ENCODE data around the gene KCNQ5.

KCNQ5 gene

GRCh38 chr6:73078908-73079610, 457.2 kb downstream of the KCNQ5 start:
- Histone ChIP-seq H3K27me3 (ENCODE audit: control insufficient read depth, insufficient read depth, low read length) (no peaks in the 10 kb centered on the region), H3K9me3 (ENCODE audit: control insufficient read depth, insufficient read depth, low read length) (no peaks in the 10 kb centered on the region), H3K36me3 (ENCODE audit: control insufficient read depth, insufficient read depth, low read length) (no peaks in the 10 kb centered on the region), H3K4me1 (ENCODE audit: control insufficient read depth, insufficient read depth, low read length) (peaks cover 39% of the 10 kb centered on the region), H3K9ac (ENCODE audit: low read depth, low read length) (no peak overlapping the region), H3K27ac (ENCODE audit: low read depth, low read length) (no peak overlapping the region), H3K4me3 (ENCODE audit: low read depth, low read length) (no peak overlapping the region)

DNA sequence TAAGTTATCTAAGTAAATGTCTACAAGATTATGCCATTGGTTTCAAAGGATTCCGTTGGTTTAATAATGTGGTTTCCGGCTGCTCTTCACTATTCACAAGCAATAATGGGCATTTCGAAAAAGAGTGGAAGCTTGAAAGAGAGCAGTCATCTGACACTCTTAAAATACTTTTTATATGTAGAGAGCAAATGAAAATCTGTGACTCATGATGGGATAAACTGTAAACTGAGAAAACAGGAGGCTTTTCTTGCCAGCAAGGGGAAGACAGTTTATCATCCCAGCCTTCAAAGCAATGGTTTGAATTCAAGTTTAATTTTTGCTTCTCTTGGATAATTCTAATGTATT, 457.7 kb downstream of the KCNQ5 start:
- Histone ChIP-seq H3K9ac (ENCODE audit: low read depth, low read length) (no peak overlapping the region), H3K9me3 (ENCODE audit: control insufficient read depth, insufficient read depth, low read length) (no peaks in the 10 kb centered on the region), H3K36me3 (ENCODE audit: control insufficient read depth, insufficient read depth, low read length) (no peaks in the 10 kb centered on the region), H3K4me1 (ENCODE audit: control insufficient read depth, insufficient read depth, low read length) (peaks cover 39% of the 10 kb centered on the region), H3K27ac (ENCODE audit: low read depth, low read length) (no peak overlapping the region), H3K4me3 (ENCODE audit: low read depth, low read length) (no peak overlapping the region), H3K27me3 (ENCODE audit: control insufficient read depth, insufficient read depth, low read length) (no peaks in the 10 kb centered on the region)

GRCh38 chr6:73079978-73080377, 458.1 kb downstream of the KCNQ5 start:
- Histone ChIP-seq H3K4me1 (ENCODE audit: control insufficient read depth, insufficient read depth, low read length) (peaks cover 43% of the 10 kb centered on the region), H3K36me3 (ENCODE audit: control insufficient read depth, insufficient read depth, low read length) (no peaks in the 10 kb centered on the region), H3K27ac (ENCODE audit: low read depth, low read length) (no peak overlapping the region)

GRCh38 chr6:73081955-73082354, 460.1 kb downstream of the KCNQ5 start:
- peaks cover 44% of the 10 kb centered on the region for H3K4me1 ChIP-seq (ENCODE audit: control insufficient read depth, insufficient read depth, low read length)
- no peaks in the 10 kb centered on the region for H3K36me3 ChIP-seq (ENCODE audit: control insufficient read depth, insufficient read depth, low read length)
- H3K9ac ChIP-seq (ENCODE audit: low read depth, low read length) = no peak overlapping the region
- no peaks in the 10 kb centered on the region for H3K9me3 ChIP-seq (ENCODE audit: control insufficient read depth, insufficient read depth, low read length)
- no peaks in the 10 kb centered on the region for H3K27me3 ChIP-seq (ENCODE audit: control insufficient read depth, insufficient read depth, low read length)
- no peak overlapping the region for H3K27ac ChIP-seq (ENCODE audit: low read depth, low read length)
- H3K4me3 ChIP-seq (ENCODE audit: low read depth, low read length) = no peak overlapping the region

More at GRCh38 chr6:73079978-73080377, 458.1 kb downstream of the KCNQ5 start:
- Histone ChIP-seq H3K4me3 (ENCODE audit: low read depth, low read length) (no peak overlapping the region), H3K9ac (ENCODE audit: low read depth, low read length) (no peak overlapping the region), H3K27me3 (ENCODE audit: control insufficient read depth, insufficient read depth, low read length) (no peaks in the 10 kb centered on the region), H3K9me3 (ENCODE audit: control insufficient read depth, insufficient read depth, low read length) (no peaks in the 10 kb centered on the region)

DNA sequence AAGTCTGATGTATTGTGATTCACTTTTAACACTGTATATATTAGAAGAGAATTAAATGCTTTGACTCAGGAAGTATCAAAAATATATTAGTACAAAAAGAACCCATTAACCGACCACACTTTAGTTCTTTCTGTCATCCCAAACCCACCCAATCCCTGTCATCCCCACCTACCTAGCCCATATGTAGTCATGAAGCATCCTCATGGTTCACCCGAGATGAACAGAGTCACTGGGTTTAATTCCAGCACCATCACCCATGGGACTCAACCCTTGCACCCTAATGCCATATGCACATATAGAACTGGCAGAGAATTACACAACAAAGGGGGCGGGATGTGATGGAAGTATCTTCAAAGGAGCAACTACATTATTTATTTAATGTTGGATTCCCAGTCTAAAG, 462.0 kb downstream of the KCNQ5 start:
- no peak overlapping the region for H3K9ac ChIP-seq (ENCODE audit: low read depth, low read length)
- H3K36me3 ChIP-seq (ENCODE audit: control insufficient read depth, insufficient read depth, low read length) = no peaks in the 10 kb centered on the region
- no peak overlapping the region for H3K27ac ChIP-seq (ENCODE audit: low read depth, low read length)
- no peaks in the 10 kb centered on the region for H3K9me3 ChIP-seq (ENCODE audit: control insufficient read depth, insufficient read depth, low read length)
- peaks cover 30% of the 10 kb centered on the region for H3K4me1 ChIP-seq (ENCODE audit: control insufficient read depth, insufficient read depth, low read length)
- no peak overlapping the region for H3K4me3 ChIP-seq (ENCODE audit: low read depth, low read length)
- H3K27me3 ChIP-seq (ENCODE audit: control insufficient read depth, insufficient read depth, low read length) = no peaks in the 10 kb centered on the region

DNA sequence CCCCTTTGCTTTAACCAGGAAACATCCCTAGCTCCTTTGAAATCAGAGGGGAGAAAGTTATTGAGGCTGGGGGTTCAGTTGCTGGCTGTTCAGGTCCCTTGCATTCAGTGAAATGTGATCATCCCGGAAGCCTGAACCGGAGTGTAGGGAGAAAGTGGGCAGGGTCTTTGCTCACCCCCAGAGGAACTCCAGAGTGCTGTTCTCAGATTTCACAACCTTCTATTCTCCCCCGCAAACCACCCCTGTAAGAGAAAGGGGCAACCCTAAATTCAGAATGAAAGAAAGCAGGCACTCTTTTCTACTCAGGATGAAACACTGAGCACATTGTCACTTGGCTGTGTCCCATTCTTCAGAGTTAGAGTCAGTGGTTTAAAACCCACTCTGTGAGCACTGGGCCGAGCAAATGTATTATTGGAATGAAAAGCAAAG, 463.6 kb downstream of the KCNQ5 start:
- H3K4me1 ChIP-seq (ENCODE audit: control insufficient read depth, insufficient read depth, low read length) = peaks cover 25% of the 10 kb centered on the region
- H3K9ac ChIP-seq (ENCODE audit: low read depth, low read length) = no peak overlapping the region
- H3K36me3 ChIP-seq (ENCODE audit: control insufficient read depth, insufficient read depth, low read length) = no peaks in the 10 kb centered on the region
- H3K27ac ChIP-seq (ENCODE audit: low read depth, low read length) = peak overlapping the region; percentile 18
- no peaks in the 10 kb centered on the region for H3K9me3 ChIP-seq (ENCODE audit: control insufficient read depth, insufficient read depth, low read length)
- no peaks in the 10 kb centered on the region for H3K27me3 ChIP-seq (ENCODE audit: control insufficient read depth, insufficient read depth, low read length)
- no peak overlapping the region for H3K4me3 ChIP-seq (ENCODE audit: low read depth, low read length)

DNA sequence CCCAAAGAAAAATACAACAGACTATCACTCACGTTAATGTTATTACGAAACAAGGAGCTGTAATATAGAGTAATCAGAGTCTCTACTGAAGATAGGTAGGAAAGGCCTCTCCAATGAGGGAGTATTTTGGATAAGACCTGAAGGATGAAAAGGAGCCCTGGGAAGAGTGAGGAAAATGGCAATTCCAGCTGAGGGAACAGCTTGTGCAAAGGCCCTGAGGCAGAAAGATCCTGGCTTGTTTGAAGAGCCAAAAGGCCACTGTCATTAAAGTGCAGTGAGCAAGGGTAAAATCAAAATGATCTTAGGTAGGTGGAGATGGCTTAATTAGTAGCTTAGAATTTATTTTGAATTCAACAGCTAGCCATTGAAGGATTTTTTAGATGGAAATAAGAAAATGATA, 464.9 kb downstream of the KCNQ5 start:
- Histone ChIP-seq H3K4me3 (ENCODE audit: low read depth, low read length) (no peak overlapping the region), H3K36me3 (ENCODE audit: control insufficient read depth, insufficient read depth, low read length) (no peaks in the 10 kb centered on the region), H3K27ac (ENCODE audit: low read depth, low read length) (no peak overlapping the region), H3K9me3 (ENCODE audit: control insufficient read depth, insufficient read depth, low read length) (no peaks in the 10 kb centered on the region), H3K9ac (ENCODE audit: low read depth, low read length) (no peak overlapping the region), H3K27me3 (ENCODE audit: control insufficient read depth, insufficient read depth, low read length) (no peaks in the 10 kb centered on the region), H3K4me1 (ENCODE audit: control insufficient read depth, insufficient read depth, low read length) (peaks cover 25% of the 10 kb centered on the region)

DNA sequence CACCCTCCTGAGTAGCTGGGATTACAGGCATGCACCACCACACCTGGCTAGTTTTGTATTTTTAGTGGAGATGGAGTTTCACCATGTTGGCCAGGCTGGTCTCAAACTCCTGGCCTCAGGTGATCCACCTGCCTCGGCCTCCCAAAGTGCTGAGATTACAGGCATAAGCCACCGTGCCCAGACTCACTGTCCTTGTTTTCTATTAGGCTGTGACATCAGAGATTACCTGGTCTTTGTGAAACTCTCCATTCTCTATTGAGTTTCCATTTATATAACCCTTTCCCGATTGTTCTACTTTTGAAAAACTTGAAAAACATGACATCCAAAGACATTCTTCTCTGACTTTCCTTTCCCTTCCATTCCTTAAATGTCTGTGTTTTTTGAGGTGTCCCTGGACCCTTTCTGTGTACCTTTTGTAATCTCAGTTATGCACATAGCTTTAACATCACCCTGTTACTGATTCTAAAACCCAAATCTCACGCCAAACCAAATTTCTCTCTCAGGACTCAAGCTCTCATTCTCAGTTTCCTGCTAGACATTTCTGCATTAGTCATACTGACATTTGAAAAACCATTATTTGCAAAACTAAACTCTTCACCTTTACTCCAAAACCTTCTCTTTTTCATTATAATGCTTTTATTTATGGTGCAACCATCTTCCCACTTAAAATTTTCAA, 466.4 kb downstream of the KCNQ5 start:
- H3K4me1 ChIP-seq (ENCODE audit: control insufficient read depth, insufficient read depth, low read length) = peaks cover 16% of the 10 kb centered on the region
- no peak overlapping the region for H3K4me3 ChIP-seq (ENCODE audit: low read depth, low read length)
- no peak overlapping the region for H3K9ac ChIP-seq (ENCODE audit: low read depth, low read length)
- H3K27ac ChIP-seq (ENCODE audit: low read depth, low read length) = no peak overlapping the region
- H3K27me3 ChIP-seq (ENCODE audit: control insufficient read depth, insufficient read depth, low read length) = no peaks in the 10 kb centered on the region
- no peaks in the 10 kb centered on the region for H3K36me3 ChIP-seq (ENCODE audit: control insufficient read depth, insufficient read depth, low read length)
- no peaks in the 10 kb centered on the region for H3K9me3 ChIP-seq (ENCODE audit: control insufficient read depth, insufficient read depth, low read length)

- no peak overlapping the region for H3K27ac ChIP-seq (ENCODE audit: low read depth, low read length)
- no peak overlapping the region for H3K9ac ChIP-seq (ENCODE audit: low read depth, low read length)
- no peaks in the 10 kb centered on the region for H3K36me3 ChIP-seq (ENCODE audit: control insufficient read depth, insufficient read depth, low read length)
- no peaks in the 10 kb centered on the region for H3K27me3 ChIP-seq (ENCODE audit: control insufficient read depth, insufficient read depth, low read length)
- no peak overlapping the region for H3K4me3 ChIP-seq (ENCODE audit: low read depth, low read length)
- no peaks in the 10 kb centered on the region for H3K4me1 ChIP-seq (ENCODE audit: control insufficient read depth, insufficient read depth, low read length)
- no peaks in the 10 kb centered on the region for H3K9me3 ChIP-seq (ENCODE audit: control insufficient read depth, insufficient read depth, low read length)
Observed at GRCh38 chr6:73104921-73105320, 483.1 kb downstream of the KCNQ5 start.

- Histone ChIP-seq H3K4me3 (ENCODE audit: low read depth, low read length) (no peak overlapping the region), H3K27me3 (ENCODE audit: control insufficient read depth, insufficient read depth, low read length) (no peaks in the 10 kb centered on the region), H3K9me3 (ENCODE audit: control insufficient read depth, insufficient read depth, low read length) (no peaks in the 10 kb centered on the region), H3K9ac (ENCODE audit: low read depth, low read length) (no peak overlapping the region), H3K27ac (ENCODE audit: low read depth, low read length) (no peak overlapping the region), H3K4me1 (ENCODE audit: control insufficient read depth, insufficient read depth, low read length) (no peaks in the 10 kb centered on the region), H3K36me3 (ENCODE audit: control insufficient read depth, insufficient read depth, low read length) (no peaks in the 10 kb centered on the region)
Observed at GRCh38 chr6:73107016-73107415, 485.2 kb downstream of the KCNQ5 start.

- H3K27ac ChIP-seq (ENCODE audit: low read depth, low read length) = no peak overlapping the region
- no peaks in the 10 kb centered on the region for H3K27me3 ChIP-seq (ENCODE audit: control insufficient read depth, insufficient read depth, low read length)
Observed at GRCh38 chr6:73108949-73109348, 487.1 kb downstream of the KCNQ5 start.

More at GRCh38 chr6:73108949-73109348, 487.1 kb downstream of the KCNQ5 start:
- Histone ChIP-seq H3K9me3 (ENCODE audit: control insufficient read depth, insufficient read depth, low read length) (no peaks in the 10 kb centered on the region), H3K4me1 (ENCODE audit: control insufficient read depth, insufficient read depth, low read length) (no peaks in the 10 kb centered on the region), H3K36me3 (ENCODE audit: control insufficient read depth, insufficient read depth, low read length) (no peaks in the 10 kb centered on the region), H3K4me3 (ENCODE audit: low read depth, low read length) (no peak overlapping the region), H3K9ac (ENCODE audit: low read depth, low read length) (no peak overlapping the region)

All from HUES48 (cell line).